DND-41 (cell line): Measurements from ENCODE around the gene PLCXD3.

Experiments
- EZH2 ChIP-seq: IDR thresholded peaks from 3 replicates; pipeline ENCODE4 v1.6.1; 2012; ENCODE audit warnings: borderline replicate concordance, low read depth, mild to moderate bottlenecking, moderate library complexity, low read length, inconsistent platforms; ENCODE audit not compliant: severe bottlenecking
- TF ChIP-seq, protein P1 (sequence below): IDR thresholded peaks from 2 replicates; pipeline ENCODE4 v1.5.1; 2012; ENCODE audit warnings: borderline replicate concordance, low read length, moderate library complexity, mild to moderate bottlenecking; ENCODE audit not compliant: poor library complexity, severe bottlenecking; ENCODE audit errors: extremely low read depth

DNA sequence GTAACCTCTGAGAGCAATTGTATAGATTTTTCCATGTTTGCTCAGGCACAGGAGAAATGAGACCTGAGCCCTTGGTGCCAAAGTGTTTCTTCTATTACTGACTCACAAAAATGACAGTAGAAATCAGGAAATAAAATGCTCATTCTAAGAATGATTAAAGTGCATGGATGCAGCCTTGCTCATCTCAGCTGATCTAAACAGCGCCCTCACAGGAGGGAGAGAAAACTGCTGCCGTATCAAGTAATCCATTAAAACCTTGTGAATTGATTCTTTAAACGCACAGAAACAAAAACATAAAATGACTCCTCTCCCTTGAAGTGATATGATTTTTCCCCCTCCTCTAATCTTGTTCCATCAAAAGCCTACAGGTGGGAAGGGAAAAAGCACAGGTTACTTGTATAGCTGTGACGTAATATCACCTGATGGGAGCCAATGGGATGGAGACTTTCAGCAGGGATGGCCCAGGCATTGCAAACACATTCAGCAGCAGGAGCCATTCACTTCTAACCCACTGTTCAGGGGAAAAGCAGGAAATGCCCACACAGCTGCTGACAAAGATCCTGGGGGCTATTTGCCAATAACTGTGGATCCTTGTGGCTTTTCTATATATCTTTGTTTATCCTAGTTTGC lies 76.7 kb downstream of the PLCXD3 start:
- TF ChIP-seq, protein P1, sequence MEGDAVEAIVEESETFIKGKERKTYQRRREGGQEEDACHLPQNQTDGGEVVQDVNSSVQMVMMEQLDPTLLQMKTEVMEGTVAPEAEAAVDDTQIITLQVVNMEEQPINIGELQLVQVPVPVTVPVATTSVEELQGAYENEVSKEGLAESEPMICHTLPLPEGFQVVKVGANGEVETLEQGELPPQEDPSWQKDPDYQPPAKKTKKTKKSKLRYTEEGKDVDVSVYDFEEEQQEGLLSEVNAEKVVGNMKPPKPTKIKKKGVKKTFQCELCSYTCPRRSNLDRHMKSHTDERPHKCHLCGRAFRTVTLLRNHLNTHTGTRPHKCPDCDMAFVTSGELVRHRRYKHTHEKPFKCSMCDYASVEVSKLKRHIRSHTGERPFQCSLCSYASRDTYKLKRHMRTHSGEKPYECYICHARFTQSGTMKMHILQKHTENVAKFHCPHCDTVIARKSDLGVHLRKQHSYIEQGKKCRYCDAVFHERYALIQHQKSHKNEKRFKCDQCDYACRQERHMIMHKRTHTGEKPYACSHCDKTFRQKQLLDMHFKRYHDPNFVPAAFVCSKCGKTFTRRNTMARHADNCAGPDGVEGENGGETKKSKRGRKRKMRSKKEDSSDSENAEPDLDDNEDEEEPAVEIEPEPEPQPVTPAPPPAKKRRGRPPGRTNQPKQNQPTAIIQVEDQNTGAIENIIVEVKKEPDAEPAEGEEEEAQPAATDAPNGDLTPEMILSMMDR: peak; percentile 52
- no peak for TF ChIP-seq EZH2
